NCI-H446 (cell line): ENCODE results near the gene CCL4L2.
"Not testable (repeated sequence)": the region's sequence is repeated elsewhere in the genome, so short reads cannot be mapped to it uniquely, and the experiment has no call there.

ENCODE experiments used
- DNase-seq, 2 experiments: peaks; one replicate each; lab custom pipeline; 2025; lab: John Stamatoyannopoulos, UW

Gene CCL4L2

DNA sequence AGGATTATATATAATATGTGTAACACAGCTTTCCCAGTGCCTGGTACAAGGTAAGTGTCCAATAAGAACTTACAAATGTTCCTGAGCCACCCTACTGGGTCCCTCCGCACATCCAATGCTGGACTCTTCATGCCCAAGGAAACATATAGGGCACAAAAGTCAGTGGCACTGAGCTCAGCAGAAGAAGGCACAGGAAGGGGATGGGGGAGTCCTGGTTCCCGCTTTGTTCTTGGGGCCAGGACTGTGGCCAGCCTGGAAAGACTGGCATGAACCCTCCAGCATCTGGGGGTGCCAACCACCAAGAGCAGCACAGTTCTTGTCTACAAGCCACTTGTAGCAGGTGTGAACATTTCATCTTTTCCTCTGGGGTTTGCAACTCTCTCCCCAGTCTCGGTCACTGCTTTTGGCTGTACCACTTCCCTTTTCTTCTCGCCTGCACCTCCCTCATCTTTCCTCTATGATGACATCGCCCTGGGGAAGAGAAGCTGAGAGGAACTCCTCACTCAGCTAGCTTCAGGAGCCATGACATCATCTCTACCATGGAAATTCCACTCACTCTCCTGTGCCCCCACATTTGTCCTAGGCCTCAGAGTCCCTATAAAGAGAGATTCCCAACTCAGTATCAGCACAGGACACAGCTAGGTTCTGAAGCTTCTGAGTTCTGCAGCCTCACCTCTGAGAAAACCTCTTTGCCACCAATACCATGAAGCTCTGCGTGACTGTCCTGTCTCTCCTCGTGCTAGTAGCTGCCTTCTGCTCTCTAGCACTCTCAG is at the start of gene CCL4L2:
CCL4L2 (plus strand) TSS at position 625 of the 773 bp plus-strand sequence.
- DNase-seq = not testable (repeated sequence)

DNA sequence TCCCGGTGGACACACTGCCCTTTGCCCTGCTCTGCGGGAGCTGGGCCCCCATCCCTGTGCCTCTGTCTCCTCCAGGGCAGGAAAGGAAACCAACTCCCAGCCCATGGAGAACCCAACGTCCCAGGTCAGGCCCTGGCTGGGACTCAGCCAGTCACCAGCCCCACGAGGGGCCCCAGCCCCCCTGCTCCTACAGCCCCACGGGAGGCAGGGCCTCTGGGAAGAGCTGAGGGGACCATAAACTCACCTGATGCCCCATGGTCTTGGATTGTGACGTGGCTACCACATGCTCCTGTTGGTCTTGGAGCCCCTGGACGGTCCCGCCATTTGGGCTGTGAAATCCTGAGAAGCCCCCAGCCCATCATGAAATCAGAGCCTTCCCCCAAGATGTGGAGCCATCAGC is 42.0 kb upstream of the CCL4L2 start:
- not testable (repeated sequence) for DNase-seq

- not testable (repeated sequence) for DNase-seq
Observed at GRCh38 chr17:36176536-36176935, 34.3 kb upstream of the CCL4L2 start, which contains the start of gene TBC1D3B. TBC1D3B (minus strand) TSS chr17:36176636; CDS start chr17:36175050, 1,586 bp downstream.

DNA sequence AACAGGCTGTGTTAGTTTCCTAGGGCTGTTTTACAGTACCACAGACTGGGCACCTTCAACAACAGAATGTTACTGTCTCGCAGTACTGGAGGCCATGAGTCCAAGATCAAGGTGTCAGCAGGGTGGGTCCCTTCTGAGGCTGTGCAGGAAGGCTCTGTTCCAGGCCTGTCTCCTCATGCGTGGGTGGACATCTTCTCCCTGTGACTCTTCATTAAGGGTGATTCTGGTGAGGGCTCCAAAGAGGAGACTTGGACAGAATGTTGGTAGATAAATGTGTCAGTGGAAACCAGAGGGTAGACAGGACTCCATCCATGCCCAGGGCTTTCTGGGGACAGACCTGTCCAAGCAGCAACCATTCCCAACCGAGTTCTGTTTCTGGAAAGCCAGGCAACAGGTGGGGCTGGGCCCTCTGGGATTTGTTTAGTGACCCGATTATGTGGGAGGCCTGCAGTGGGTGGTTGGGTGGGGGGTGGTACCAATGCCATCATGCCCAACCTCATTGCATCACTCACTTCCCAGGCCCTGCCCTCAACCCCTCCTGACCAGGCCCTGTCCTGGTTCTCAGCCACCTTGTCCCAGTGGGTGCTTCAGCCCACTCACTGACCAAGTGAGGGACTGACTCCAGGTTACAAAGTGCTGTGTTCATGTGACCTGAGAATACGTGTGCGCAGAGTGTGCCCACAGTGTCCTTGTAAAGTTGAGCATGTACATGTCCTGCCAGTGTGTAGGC is 29.3 kb upstream of the CCL4L2 start:
- not testable (repeated sequence) for DNase-seq

GRCh38 chr17:36182176-36183000 is 28.5 kb upstream of the CCL4L2 start:
- no peak for DNase-seq

GRCh38 chr17:36183001-36183971 is 27.6 kb upstream of the CCL4L2 start:
- DNase-seq = peak in 1 of 2 experiments; percentile 1

GRCh38 chr17:36184023-36184765 is 26.7 kb upstream of the CCL4L2 start:
- no peak for DNase-seq

GRCh38 chr17:36185416-36185815 is 25.4 kb upstream of the CCL4L2 start:
- DNase-seq = no peak

GRCh38 chr17:36186810-36187763 is 23.8 kb upstream of the CCL4L2 start:
- DNase-seq = not testable (repeated sequence)

GRCh38 chr17:36187943-36188665 is 22.8 kb upstream of the CCL4L2 start:
- not testable (repeated sequence) for DNase-seq

DNA sequence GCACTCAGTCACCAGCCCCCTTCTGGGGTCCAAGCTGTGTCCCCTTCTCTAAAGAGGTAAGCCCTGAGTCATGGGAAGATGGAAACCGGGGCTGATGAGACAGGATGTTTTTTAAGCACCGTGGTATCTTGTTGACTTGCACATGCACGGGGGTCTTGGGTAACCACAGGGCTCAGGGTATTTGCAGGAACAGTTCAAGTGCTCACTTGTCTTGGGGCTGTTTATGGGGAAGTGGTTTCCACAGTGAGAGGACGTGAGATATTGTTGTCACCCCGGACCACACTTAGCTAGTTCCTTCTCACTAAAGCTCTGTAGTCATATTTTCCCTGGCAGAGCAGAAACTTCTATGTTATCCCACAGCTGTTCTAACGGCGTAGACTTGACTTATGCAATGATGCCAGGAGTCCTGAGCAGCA is 22.0 kb upstream of the CCL4L2 start:
- DNase-seq = no peak

GRCh38 chr17:36189993-36190392 is 20.9 kb upstream of the CCL4L2 start:
- DNase-seq = not testable (repeated sequence)

GRCh38 chr17:36190549-36191330 is 20.1 kb upstream of the CCL4L2 start:
- not testable (repeated sequence) for DNase-seq

GRCh38 chr17:36193216-36193775 is 17.6 kb upstream of the CCL4L2 start:
- no peak for DNase-seq

- not testable (repeated sequence) for DNase-seq
Observed at GRCh38 chr17:36194147-36194831, 16.6 kb upstream of the CCL4L2 start.

- not testable (repeated sequence) for DNase-seq
Observed at GRCh38 chr17:36194832-36195433, 15.9 kb upstream of the CCL4L2 start.
